Fibroblast of lung (primary cell): ENCODE data around the gene ZBTB7B.

ENCODE experiments used
- CTCF ChIP-seq, 2 donors: IDR thresholded peaks in 1 of 2; conservative IDR thresholded peaks in 1 of 2; 1 replicate in 1 of 2; 2 replicates in 1 of 2; pipeline ENCODE4 v1.5.1; 2011 to 2012; ENCODE audit warnings: low read length in 2 of 2, control low read depth in 1 of 2, inconsistent platforms in 1 of 2, low read depth in 1 of 2, mild to moderate bottlenecking in 1 of 2
- EZH2 ChIP-seq: IDR thresholded peaks from 2 replicates; pipeline ENCODE4 v1.5.1; 2012; ENCODE audit warnings: low read length, control low read depth, mild to moderate bottlenecking; ENCODE audit errors: missing control alignments

- no peak for TF ChIP-seq CTCF (conservative IDR thresholded peaks at IDR 0.05 in 1 of 2, IDR thresholded peaks at IDR 0.05 in 1 of 2; ENCODE audit: low read depth in 1 of 2, low read length in 2 of 2)
- TF ChIP-seq EZH2 = no peak
These were observed 17.0 kb downstream of the ZBTB7B start for GRCh38 chr1:155019377-155020245.
